SK-N-SH (cell line): ENCODE data around the gene MADD. TPM values are rescaled to one million over a fixed set of nuclear protein-coding genes. Genes with fewer than 3 reads are reported as not detected.

Experiments
- CTCF ChIA-PET: fragments of 300-600, 350-600 bp; formaldehyde crosslinking; extraction: SDS; loops from one replicate; lab custom pipeline; 2021; lab: Yijun Ruan, JAX
- POLR2A ChIA-PET: fragments of 350-600 bp; sonication (Branson Sonifier 250); formaldehyde crosslinking; extraction: SDS; loops from one replicate; lab custom pipeline; 2020; ENCODE audit warnings: antibody characterized with exemption, inconsistent platforms; lab: Yijun Ruan, JAX
- DNase-seq: peaks from one replicate; pipeline ENCODE4 v3.0.0; 2012
- H2AFZ ChIP-seq: fragments of 200-600 bp; sonication (generic); 2 replicates; pipeline ENCODE4 v1.8.1; 2016; ENCODE audit warnings: antibody characterized with exemption, mild to moderate bottlenecking, low read depth
- H3F3A ChIP-seq: fragments of 200-600 bp; sonication (generic); replicated peaks from 2 replicates; pipeline ENCODE3; 2016; ENCODE audit warnings: antibody characterized with exemption, mild to moderate bottlenecking; ENCODE audit not compliant: insufficient read depth
- H3K27ac ChIP-seq, 2 experiments: fragments of 200-500 bp in 1 of 2; fragments of 200-600 bp in 1 of 2; sonication (Bioruptor generic) in 1 of 2; sonication (generic), shearing (Covaris generic) in 1 of 2; 2 replicates each; pipeline versions ENCODE4 v1.5.1 to v1.6.1; 2014 to 2016; ENCODE audit warnings: low read depth in 2 of 2, inconsistent platforms in 1 of 2, low read length in 1 of 2, mild to moderate bottlenecking in 1 of 2, mixed read lengths in 1 of 2
- H3K27me3 ChIP-seq: fragments of 200-600 bp; sonication (generic), shearing (Covaris generic); 2 replicates; pipeline ENCODE4 v1.6.1; 2016; ENCODE audit warnings: mixed run types; ENCODE audit not compliant: insufficient read depth
- H3K36me3 ChIP-seq, 2 experiments: fragments of 200-500 bp in 1 of 2; fragments of 200-600 bp in 1 of 2; sonication (Bioruptor generic) in 1 of 2; sonication (generic) in 1 of 2; replicated peaks in 1 of 2; 2 replicates each; pipeline versions ENCODE3 to v1.5.1; 2014 to 2016; ENCODE audit warnings: low read length in 1 of 2, mild to moderate bottlenecking in 1 of 2; ENCODE audit not compliant: insufficient read depth in 2 of 2, control insufficient read depth in 1 of 2
- H3K4me1 ChIP-seq, 2 experiments: fragments of 200-500 bp in 1 of 2; fragments of 200-600 bp in 1 of 2; sonication (Bioruptor generic) in 1 of 2; sonication (generic), shearing (Covaris generic) in 1 of 2; 2 replicates each; pipeline versions ENCODE4 v1.5.1 to v1.6.1; 2014 to 2016; ENCODE audit warnings: low read depth in 1 of 2, low read length in 1 of 2, mixed run types in 1 of 2; ENCODE audit not compliant: insufficient read depth in 2 of 2, control insufficient read depth in 1 of 2
- H3K4me2 ChIP-seq: fragments of 200-600 bp; sonication (generic), shearing (Covaris generic); 2 replicates; pipeline ENCODE4 v1.6.1; 2017; ENCODE audit warnings: mixed run types
- H3K4me3 ChIP-seq, 2 experiments: fragments of 200-500 bp in 1 of 2; fragments of 200-600 bp in 1 of 2; sonication (Bioruptor generic) in 1 of 2; sonication (generic), shearing (Covaris generic) in 1 of 2; 2 replicates each; pipeline versions ENCODE4 v1.5.1 to v1.8.1; 2014 to 2016; ENCODE audit warnings: low read depth in 2 of 2, inconsistent platforms in 1 of 2, low read length in 1 of 2, mild to moderate bottlenecking in 1 of 2, mixed read lengths in 1 of 2, moderate library complexity in 1 of 2
- H3K79me2 ChIP-seq: fragments of 200-600 bp; sonication (generic); 2 replicates; pipeline ENCODE4 v1.8.1; 2017; ENCODE audit warnings: mild to moderate bottlenecking; ENCODE audit not compliant: insufficient read depth
- H3K9ac ChIP-seq: fragments of 200-600 bp; sonication (generic); 2 replicates; pipeline ENCODE4 v1.6.1; 2017; ENCODE audit warnings: mixed run types
- H3K9me2 ChIP-seq: fragments of 200-600 bp; sonication (generic); 2 replicates; pipeline ENCODE4 v1.6.1; 2017; ENCODE audit warnings: mixed run types
- H3K9me3 ChIP-seq: fragments of 200-600 bp; sonication (generic); 2 replicates; pipeline ENCODE4 v1.6.1; 2017; ENCODE audit warnings: mixed run types, mild to moderate bottlenecking, moderate library complexity
- H4K20me1 ChIP-seq: fragments of 200-600 bp; sonication (generic); 2 replicates; pipeline ENCODE4 v1.6.1; 2017; ENCODE audit warnings: mild to moderate bottlenecking, mixed run types; ENCODE audit not compliant: insufficient read depth
- CTCF ChIP-seq: fragments of 200-600 bp; sonication (generic); IDR thresholded peaks from 2 replicates; pipeline ENCODE4 v1.6.1; 2017; ENCODE audit warnings: antibody characterized with exemption, mild to moderate bottlenecking, moderate library complexity
- EP300 ChIP-seq, 2 experiments: IDR thresholded peaks; 2 replicates each; pipeline versions ENCODE4 v1.4.0 to v1.6.1; 2012; ENCODE audit warnings: borderline replicate concordance in 1 of 2, low read depth in 1 of 2, low read length in 1 of 2
- EZH2phosphoT487 ChIP-seq: fragments of 200-600 bp; sonication (generic); IDR thresholded peaks from 2 replicates; pipeline ENCODE4 v1.6.1; 2017; ENCODE audit warnings: low read depth, mixed run types, mild to moderate bottlenecking, antibody characterized with exemption, moderate library complexity, borderline replicate concordance
- FOSL2 ChIP-seq: IDR thresholded peaks from 2 replicates; pipeline ENCODE4 v1.4.0; 2012; ENCODE audit warnings: low read depth, mild to moderate bottlenecking, moderate library complexity, borderline replicate concordance
- GATA2 ChIP-seq: sonication (generic); formaldehyde crosslinking; IDR thresholded peaks from 2 replicates; pipeline ENCODE4 v1.5.0; 2020; ENCODE audit warnings: mild to moderate bottlenecking, missing genetic modification reagents
- JUND ChIP-seq: IDR thresholded peaks from 2 replicates; pipeline ENCODE4 v1.4.0; 2012
- MAX ChIP-seq: IDR thresholded peaks from 2 replicates; pipeline ENCODE4 v1.4.0; 2012; ENCODE audit warnings: low read depth
- MEF2A ChIP-seq: IDR thresholded peaks from 2 replicates; pipeline ENCODE4 v1.4.0; 2012; ENCODE audit warnings: low read depth, borderline replicate concordance
- MXI1 ChIP-seq: IDR thresholded peaks from 2 replicates; pipeline ENCODE4 v1.6.1; 2012; ENCODE audit warnings: mild to moderate bottlenecking, low read depth, low read length, improper control_type of control experiment
- PBX3 ChIP-seq: IDR thresholded peaks from 2 replicates; pipeline ENCODE4; 2012
- POLR2AphosphoS5 ChIP-seq: IDR thresholded peaks from 2 replicates; pipeline ENCODE4 v1.6.1; 2012; ENCODE audit warnings: low read depth, low read length
- RAD21 ChIP-seq: IDR thresholded peaks from 2 replicates; pipeline ENCODE4 v1.6.1; 2012; ENCODE audit warnings: mild to moderate bottlenecking, low read length
- RCOR1 ChIP-seq: fragments of 150-350 bp; IDR thresholded peaks from 2 replicates; pipeline ENCODE4 v1.6.1; 2017; ENCODE audit warnings: antibody characterized with exemption, low read length
- RXRA ChIP-seq: IDR thresholded peaks from 2 replicates; pipeline ENCODE4 v1.4.0; 2012; ENCODE audit warnings: low read depth, mild to moderate bottlenecking, borderline replicate concordance
- USF2 ChIP-seq: fragments of 150-350 bp; IDR thresholded peaks from 2 replicates; pipeline ENCODE4 v1.6.1; 2017; ENCODE audit warnings: antibody characterized with exemption, low read length, low read depth, borderline replicate concordance
- YY1 ChIP-seq: IDR thresholded peaks from 2 replicates; pipeline ENCODE4 v1.4.0; 2012; ENCODE audit warnings: low read depth, mild to moderate bottlenecking
- ZBTB33 ChIP-seq: IDR thresholded peaks from 2 replicates; pipeline ENCODE4 v1.4.0; 2012; ENCODE audit warnings: low read depth, borderline replicate concordance
- WGBS: methylation state at CpG from one replicate; pipeline ENCODE4 v1.1.6; 2017; ENCODE audit warnings: low lambda C conversion rate; 5-methylcytosine and 5-hydroxymethylcytosine counted together
- polyA plus RNA-seq, 3 experiments: library from polyadenylated mRNA; depleted of rRNA; stranded (reverse); fragments of >200 nt; gene quantifications; 2 replicates each; pipeline ENCODE4 v1.2.3, GENCODE V29; 2012

MADD gene
- polyA plus RNA-seq, 1 of the 3 experiments (the other 2 are of a cell fraction), result 16.4 TPM

- H3K9ac ChIP-seq, result no peak overlapping the region
- H3K79me2 ChIP-seq, result no peaks in the 10 kb centered on the region
- TF ChIP-seq POLR2AphosphoS5, result no peak
- TF ChIP-seq RCOR1, result no peak
- no peak for TF ChIP-seq FOSL2
- TF ChIP-seq USF2, result no peak
- TF ChIP-seq JUND, result no peak
- TF ChIP-seq MXI1, result no peak
- H3K4me3 ChIP-seq, result no peak overlapping the region
- H3K27ac ChIP-seq, result no peak overlapping the region
- peaks cover 0 to 6% of the 10 kb centered on the region in 2 experiments; a peak in 1 of 4 replicates for H3K4me1 ChIP-seq
- H2AFZ ChIP-seq, result no peak overlapping the region
- no peaks in the 10 kb centered on the region for H3K9me2 ChIP-seq
- no peaks in the 10 kb centered on the region for H3K36me3 ChIP-seq
- 65% methylated on average over 5 of the region's 5 CpGs for WGBS
- ChIA-PET POLR2A (no interaction called here), CTCF (interaction anchor here (5.3 kb wide), 1 partner anchor 7 kb away, joined by 26 read pairs; no protein-coding TSS in a partner anchor)
- DNase-seq, result no peak
- no peaks in the 10 kb centered on the region for H3K9me3 ChIP-seq
- no peak overlapping the region for H3K4me2 ChIP-seq
- no peaks in the 10 kb centered on the region for H3K27me3 ChIP-seq
- H3F3A ChIP-seq, result no peaks in the 10 kb centered on the region
- no peaks in the 10 kb centered on the region for H4K20me1 ChIP-seq
Observed at GRCh38 chr11:47347137-47347536, 77.2 kb downstream of the MADD start.

- Histone ChIP-seq H3F3A (no peaks in the 10 kb centered on the region), H3K9ac (no peak overlapping the region), H3K27me3 (no peaks in the 10 kb centered on the region), H3K4me2 (no peak overlapping the region), H3K9me3 (no peaks in the 10 kb centered on the region), H3K4me3 (no peak overlapping the region), H3K36me3 (no peaks in the 10 kb centered on the region), H3K4me1 (peaks cover 0 to 7% of the 10 kb centered on the region in 2 experiments; a peak in 1 of 4 replicates), H3K27ac (no peak overlapping the region), H3K9me2 (no peaks in the 10 kb centered on the region), H3K79me2 (no peaks in the 10 kb centered on the region), H4K20me1 (no peaks in the 10 kb centered on the region), H2AFZ (no peak overlapping the region)
- TF ChIP-seq YY1 (no peak), RAD21 (no peak), EP300 (IDR thresholded peaks at IDR 0.05; ENCODE audit: borderline replicate concordance in 1 of 2, low read depth in 1 of 2, low read length in 1 of 2) (no peak), MXI1 (no peak), MAX (no peak), ZBTB33 (no peak), EZH2phosphoT487 (no peak), PBX3 (no peak), RCOR1 (no peak), GATA2 (no peak), MEF2A (no peak), CTCF (no peak), RXRA (no peak)
- POLR2A ChIA-PET, result no interaction called here
- no peak for DNase-seq
- CTCF ChIA-PET, result interaction anchor here (1.2 to 4.7 kb wide), 2 partner anchors 89 to 186 kb away, joined by 3 to 28 read pairs; partner anchors contain the start of gene NR1H3
- WGBS, result 76% methylated on average over 23 of the region's 24 CpGs
Observed at GRCh38 chr11:47348131-47348802, 78.3 kb downstream of the MADD start.
